HG03060 (cell line): Measurements from ENCODE around the gene RARS1.
A peak's percentile ranks its signal among the peaks of the same experiment; 100 is the strongest.
"Not testable (repeated sequence)": the region's sequence is repeated elsewhere in the genome, so short reads cannot be mapped to it uniquely, and the experiment has no call there.

Experiments used
- ATAC-seq: cut with Tn5 transposase; IDR thresholded peaks from one replicate; pipeline ENCODE4 v1.9.1; 2021; ENCODE audit warnings: low read depth, moderate number of reproducible peaks; ENCODE audit not compliant: unreplicated experiment

Gene RARS1

DNA sequence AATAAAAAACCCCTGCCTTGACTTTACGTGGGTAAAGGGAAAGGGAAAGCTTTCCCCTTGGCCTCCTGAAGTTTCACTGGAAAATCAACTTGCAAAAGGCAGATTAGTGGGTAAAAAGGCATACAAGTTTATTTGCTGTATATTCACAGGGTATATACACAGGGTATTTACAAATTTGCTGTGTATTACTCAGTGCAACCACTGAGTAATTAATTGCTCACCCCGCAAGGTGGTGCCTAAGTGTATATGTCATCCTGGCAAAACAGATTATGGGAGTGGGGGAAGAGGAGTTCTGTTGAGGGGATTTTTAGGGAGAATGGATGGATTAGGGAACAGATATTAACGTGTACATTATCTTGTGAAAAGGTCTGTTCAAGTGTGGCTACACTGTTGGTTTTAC is 7.1 kb upstream of the RARS1 start:
- ATAC-seq: no peak

DNA sequence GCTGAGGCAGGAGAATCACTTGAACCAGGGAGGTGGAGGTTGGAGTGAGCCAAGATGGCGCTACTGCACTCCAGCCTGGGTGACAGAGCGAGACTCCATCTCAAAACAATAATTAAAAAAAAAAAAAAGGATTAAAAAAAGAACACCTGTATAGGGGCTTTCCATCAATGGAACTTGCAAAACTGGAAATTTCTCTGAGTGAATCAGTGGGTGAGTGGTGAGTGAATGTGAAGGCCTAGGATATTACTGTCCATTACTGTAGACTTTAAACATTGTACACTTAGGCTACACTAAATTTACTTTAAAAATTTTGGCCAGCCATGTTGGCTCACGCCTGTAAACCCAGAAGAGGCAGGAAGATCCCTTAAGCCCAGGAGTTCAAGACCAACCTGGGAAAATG is 5.7 kb upstream of the RARS1 start:
- ATAC-seq: no peak

DNA sequence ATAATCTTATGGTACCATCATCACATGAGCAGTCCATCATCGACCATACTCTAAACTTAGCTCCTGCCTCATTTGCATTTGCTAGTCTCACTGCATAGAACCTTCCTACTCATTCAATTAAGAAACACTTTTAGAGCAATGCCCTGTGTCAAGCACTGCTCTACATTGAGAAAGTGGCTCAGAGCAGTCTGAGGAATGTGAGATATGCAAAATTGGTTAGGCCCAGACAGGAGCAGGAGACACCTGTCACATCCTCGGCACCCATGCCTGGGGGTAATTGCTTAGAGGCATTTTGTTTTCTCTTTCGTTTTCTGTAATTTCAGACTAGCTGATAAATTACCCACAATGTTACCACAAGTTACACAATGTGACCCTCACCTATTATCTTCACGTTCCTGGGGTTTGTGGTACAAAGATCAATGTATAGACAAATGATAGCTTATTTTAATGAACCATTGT is 4.9 kb upstream of the RARS1 start:
- ATAC-seq: peak; percentile 97

DNA sequence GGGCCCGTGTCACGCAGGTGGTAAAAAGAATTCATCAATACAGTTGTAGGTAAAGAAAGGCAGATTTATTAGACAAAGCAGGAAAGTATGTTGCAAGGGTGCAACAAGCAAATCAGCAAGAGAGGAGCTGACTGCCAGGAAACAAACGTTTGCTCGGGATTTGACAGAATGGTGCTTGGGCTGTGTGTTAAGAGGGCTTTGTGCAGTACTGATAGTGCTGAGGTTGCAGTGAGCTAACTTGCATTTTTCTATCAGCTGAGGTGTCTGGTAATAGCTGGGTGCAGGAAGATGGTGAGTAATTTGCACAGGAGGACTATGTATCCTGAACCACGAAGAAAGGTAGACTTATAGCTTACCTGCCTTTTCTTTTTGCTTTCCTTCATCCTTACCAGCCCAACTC is 3.9 kb upstream of the RARS1 start:
- ATAC-seq: no peak

DNA sequence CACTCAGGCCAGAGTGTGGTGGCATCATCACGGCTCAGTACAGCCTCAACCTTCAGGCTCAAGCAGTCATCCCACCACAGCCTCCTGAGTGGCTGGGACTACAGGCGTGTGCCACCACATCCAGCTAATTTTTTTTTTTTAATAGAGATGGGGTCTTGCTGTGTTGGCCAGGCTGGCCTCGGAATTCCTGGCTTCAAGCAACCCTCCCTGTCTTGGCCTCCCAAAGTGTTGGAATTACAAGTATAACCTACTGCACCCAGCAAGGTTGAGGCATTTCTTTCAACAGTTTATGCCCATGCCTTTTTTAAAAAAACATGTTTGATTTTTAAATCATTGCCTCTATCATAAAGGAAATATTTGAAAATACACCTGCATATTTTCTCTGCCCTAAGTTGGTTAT is 2.8 kb downstream of the RARS1 start:
- no peak for ATAC-seq

DNA sequence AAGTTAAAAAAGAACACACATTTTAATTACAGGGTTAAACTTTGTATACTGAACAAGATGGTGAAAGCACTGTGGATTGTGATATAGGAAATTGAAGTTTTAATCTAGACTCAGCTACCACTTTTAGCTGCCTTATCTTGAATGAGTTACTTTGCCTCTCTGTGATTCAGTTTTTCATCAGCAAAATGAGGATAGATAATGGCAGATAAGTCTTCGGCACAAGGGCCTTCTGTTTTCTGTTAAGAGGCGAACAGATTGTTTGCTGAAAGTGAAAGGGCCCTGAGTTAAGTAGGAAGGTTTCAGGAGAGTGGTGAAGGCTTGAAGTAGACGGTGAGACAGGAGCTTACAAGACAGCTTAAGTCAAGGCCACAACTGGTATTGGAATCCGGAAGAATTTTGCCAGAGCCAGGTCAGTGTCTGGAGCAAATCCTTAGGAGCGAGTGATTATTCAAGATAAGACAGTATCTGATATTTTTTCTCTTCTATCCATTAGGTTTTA is 7.8 kb downstream of the RARS1 start:
- no peak for ATAC-seq

DNA sequence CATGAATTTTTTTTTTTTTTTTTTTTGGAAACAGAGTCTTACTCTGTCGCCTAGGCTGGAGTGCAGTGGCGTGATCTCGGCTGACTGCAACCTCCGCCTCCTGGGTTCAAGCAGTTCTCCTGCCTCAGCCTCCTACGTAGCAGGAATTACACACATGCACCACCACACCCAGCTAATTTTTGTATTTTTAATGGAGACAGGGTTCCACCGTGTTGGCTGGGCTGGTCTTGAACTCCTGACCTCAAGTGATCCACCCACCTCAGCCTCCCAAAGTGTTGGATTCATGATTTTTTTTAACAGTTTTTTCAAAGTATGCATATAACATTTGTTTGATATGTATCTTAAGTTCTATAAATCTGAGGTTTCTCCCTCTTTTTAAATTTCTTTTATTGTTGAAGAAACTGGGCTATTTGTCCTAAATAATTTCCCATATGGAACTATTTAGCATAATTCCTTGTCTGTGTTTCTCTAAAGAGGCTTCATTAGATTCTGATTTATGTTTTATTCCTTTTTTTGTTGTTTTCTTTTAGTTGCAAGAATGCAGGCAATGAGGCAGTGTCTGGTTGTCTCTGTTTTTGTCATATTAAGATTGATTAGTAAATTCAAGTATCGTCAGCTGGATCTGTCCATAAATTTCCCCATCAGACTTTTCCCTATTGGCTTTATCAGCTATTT is 16.4 kb downstream of the RARS1 start:
- ATAC-seq: no peak

DNA sequence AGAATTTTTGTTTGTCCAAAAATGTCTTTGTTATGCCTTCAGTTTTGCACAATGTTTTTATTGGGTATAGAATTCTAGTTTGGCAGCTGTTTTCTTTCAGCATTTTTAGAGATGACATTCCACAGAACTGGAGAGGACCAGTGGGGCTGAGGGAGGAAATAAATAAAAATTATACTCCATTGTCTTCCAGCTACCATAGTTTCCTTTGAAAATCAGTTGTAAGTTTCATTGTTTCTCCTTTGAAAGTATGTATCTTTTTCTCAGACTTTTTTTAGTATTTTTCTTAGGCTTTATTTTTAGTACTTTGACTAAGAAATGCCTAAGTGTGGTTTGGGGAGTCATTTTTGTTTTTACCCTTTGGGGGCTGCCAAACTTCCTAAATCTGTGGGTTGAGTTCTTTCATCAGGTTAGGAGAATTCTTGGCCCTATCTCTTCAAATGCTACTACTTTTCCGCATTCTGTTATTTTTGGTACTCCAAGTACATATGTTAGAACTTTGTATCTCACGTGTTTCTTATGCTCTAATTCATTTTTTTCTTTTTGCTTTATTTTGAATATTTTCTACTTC is 27.7 kb downstream of the RARS1 start:
- ATAC-seq: no peak

DNA sequence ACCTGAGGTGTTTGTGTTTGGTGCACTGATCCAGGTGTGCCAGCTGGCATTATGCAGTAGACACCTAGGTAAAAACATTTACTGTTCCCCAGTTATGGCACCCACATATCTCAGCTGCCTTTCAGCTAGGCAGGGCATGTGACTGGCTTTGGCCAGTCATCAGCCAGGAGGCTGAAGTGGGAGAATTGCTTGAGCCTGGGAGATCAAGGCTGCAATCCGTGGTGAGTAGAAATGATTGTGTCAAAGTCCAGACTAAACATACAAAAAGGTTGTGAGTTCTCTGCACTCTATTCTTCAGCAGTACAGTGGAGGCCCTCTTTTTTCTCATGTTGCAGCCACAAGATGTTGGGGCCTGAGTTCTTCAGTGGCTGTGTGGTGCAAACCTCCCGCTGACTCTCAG is 39.6 kb downstream of the RARS1 start:
- ATAC-seq: no peak

DNA sequence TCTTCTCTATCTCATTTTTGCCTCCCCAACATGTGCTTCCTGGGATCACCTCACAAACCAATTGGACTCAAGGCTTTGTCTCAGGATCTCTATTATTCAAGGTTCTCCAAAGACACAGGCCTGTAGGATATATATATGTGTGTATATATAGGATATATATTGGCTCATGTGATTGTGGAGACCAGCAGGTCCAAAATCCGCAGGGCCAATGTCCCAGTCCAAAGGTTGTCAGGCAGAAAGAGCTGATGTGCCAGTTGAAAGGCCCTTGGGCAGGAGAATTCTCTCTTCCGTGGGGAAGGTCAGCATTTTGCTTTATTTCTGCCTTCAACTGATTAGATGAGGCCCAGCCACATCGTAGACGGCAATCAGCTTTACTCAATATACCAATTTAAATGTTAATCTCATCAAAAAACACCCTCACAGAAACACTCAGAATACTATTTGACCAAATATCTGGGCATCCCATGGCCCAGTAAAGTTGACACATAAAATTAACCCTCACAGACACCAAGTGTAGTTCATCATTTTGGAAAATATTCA is 41.6 kb downstream of the RARS1 start:
- ATAC-seq: no peak

DNA sequence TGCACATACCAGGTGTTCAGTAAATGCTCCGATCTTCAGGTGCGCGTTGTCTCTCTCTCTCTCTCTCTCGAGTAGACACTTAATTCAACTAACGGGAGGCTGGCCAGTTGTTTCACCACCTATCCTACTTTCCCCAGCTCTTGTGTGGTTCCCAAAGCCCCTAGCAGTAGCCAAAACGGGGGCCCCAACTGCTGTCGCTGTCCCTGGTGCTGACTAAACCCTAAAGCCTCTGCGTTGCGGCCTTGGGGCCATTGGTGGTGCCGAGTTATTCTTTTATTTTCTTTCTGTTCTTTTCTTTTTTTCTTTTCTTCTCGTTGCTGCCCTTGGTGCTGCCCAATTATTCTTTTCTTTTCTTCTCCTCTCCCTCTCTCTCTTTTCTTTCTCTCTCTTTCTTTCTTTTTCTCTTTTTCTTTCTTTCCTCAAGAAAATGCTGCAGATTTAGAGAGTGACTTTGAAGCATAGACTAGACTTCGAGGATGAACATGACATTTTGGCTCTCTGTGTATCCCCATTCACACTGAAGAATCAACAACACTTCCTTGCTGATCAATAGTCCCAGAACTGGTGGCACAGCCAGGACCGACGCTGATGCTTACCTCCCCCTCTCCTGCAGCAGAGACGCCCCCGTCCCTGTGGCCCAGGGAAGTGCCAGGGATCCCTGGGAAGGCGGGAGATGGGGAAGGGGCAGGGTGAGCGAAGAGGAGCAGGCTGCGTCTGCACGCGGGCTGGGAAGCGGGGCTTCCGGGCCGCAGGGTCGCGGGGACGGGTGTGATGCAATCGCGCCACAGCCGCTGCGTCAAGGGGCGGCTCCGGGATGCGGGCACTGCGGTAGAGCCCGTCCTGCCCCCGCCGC is 42.5 kb downstream of the RARS1 start, which contains the start of gene FBLL1:
TSS of gene FBLL1 (plus strand) at position 785 of the 853 bp plus-strand sequence. CDS start 200 bp downstream, outside the sequence.
- ATAC-seq: no peak

DNA sequence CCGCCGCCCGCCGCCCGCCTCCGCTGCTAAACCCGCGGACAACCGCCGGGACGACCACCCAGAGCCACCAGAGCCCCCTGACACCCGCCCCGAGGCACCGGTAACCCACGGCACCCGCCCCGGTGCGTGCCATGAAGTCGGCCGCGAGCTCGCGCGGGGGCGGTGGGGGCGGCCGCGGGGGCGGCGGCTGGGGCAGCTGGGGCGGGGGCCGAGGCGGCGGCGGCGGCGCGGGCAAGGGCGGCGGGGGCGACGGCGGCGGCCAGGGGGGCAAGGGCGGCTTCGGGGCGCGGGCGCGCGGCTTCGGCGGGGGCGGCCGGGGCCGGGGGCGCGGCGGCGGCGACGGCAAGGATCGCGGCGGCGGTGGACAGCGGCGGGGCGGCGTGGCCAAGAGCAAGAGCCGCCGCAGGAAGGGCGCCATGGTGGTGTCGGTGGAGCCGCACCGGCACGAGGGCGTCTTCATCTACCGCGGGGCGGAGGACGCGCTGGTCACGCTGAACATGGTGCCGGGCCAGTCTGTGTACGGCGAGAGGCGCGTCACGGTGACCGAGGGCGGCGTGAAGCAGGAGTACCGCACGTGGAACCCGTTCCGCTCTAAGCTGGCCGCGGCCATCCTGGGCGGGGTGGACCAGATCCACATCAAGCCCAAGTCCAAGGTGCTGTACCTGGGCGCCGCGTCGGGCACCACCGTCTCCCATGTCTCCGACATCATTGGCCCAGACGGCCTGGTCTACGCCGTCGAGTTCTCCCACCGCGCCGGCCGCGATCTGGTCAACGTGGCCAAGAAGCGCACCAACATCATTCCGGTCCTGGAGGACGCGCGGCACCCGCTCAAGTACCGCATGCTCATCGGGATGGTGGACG is 43.3 kb downstream of the RARS1 start:
- ATAC-seq: no peak

DNA sequence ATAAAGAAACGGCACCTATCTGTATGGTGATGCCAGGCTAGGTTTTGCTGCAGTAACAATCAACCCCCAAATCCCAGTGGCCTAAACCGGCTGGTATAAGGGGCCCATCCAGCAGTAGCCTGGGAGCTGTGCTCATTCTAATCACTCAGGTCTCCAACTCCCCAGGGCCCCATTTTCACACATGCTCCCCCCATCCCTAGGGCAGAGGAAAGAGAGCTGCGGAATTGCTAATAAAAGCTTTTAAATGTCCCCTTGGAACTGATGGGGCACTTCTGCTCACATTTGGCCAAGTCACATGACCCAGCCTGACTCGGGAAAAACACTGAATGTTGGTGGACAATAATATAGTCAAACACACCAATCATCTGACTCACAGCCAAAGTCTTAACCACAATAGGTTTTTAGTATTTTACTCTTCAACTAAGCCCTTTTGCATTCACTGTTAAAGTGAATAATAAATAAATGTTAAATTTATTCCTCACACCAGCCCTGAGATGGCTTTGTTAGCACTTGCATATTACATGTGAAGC is 44.4 kb downstream of the RARS1 start:
- no peak for ATAC-seq

DNA sequence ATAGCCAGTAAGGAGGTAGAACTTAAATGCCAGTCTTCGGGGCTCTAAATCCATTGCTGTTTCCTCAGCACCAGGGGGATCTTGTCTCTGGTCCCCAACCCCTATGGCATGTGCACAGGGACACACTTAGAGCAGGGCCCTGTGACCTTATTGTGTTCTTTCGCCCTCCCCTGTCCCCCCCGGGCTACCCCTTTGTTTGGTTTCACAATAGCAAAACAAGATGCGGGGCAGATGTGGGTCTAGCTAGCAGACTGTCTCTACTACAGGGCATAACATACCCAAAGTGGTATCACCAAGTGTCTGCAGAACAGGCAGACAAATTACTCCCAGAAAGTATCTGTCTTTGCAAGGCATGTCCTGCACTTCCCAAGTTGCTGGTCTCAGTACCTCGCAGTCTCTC is 44.9 kb downstream of the RARS1 start:
- no peak for ATAC-seq

DNA sequence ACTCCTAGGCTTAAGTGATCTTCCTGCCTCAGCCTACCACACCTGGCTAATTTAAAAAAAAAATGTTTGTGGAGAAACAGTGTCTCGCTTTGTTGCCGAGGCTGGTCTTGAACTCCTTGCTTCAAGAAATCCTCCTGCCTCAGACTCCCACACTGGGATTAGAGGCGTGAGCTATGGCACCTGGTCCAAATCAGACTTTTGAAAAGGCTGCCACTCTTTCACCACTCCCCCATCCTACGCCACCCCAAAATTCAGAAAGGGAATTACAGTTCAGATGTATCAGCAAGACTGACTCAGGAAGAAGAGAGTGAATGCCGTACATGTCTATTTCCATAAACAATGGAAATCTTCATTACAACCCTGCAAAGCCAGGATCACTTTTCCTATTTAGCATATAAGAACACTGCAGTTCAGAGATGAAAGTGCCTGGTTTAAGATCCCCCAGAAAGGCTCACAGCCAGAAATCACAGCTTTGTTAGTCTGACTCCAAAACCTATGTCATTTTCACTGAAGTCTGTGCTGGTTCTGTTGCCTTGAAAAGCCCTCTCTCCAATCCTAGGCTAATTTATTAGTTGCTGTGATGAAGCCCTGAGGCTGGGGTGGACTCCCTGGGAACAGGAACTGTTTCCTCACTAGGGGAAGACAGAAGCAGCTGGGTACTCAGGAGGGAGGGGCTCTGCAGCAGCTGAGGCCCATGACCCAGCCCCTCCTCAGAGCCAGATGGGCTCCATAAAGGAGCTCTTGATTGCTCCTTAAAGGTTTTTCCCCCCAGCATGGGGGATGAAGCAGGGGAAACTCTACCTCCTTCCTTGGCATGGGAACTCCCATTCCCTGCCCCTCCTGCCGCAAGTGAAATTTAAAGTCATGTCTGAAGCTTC is 46.0 kb downstream of the RARS1 start:
- ATAC-seq: no peak

DNA sequence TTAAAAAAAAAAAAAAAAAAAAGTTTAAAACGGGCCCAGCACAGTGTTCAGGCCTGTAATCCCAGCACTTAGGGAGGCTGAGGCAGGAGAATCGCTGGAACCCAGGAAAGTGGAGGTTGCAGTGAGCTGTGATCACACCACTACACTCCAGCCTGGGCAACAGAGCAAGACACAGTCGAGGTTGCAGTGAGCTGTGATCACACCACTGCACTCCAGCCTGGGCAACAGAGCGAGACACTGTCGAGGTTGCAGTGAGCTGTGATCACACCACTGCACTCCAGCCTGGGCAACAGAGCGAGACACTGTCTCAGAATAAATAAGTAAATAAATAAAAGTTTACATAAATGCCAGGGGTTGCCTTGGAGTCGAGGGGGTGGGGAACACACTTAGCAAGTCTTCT is 48.1 kb downstream of the RARS1 start:
- ATAC-seq: not testable (repeated sequence)

DNA sequence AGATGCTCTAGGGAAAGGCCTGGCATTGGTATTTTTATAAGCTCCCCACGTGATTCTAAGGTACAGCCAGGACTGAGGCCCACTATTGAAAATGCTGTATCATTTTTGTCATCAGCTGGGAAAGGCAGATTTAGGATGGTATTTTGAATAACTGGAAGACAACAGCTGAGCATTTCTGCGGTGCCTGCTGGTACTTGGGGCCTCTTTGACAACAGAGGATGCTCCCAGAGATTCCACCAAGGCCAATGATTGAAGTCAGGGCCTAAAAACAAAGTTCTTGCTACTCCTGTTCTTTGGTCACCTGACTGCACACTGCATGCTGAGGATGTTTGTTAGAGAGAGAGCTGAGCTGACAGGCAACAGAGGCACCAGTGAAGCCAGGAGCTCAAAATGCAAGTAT is 50.9 kb downstream of the RARS1 start:
- ATAC-seq: no peak

DNA sequence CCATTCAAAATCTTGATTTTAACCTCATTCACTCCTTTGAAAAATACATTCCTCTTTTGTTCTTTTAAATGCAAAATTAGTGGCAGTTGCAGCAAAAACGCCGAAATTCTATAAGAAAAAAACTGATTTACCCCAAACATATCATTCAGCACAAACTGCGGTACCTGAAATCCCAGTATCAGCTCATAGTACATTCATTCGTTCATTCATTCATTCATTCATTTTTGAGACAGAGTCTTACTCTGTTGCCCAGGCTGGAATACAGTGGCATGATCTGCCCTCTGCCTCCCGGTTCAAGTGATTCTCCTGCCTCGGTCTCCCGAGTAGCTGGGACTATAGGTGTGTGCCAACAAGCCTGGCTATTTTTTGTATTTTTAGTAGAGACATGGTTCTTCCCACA is 63.3 kb downstream of the RARS1 start:
- no peak for ATAC-seq

DNA sequence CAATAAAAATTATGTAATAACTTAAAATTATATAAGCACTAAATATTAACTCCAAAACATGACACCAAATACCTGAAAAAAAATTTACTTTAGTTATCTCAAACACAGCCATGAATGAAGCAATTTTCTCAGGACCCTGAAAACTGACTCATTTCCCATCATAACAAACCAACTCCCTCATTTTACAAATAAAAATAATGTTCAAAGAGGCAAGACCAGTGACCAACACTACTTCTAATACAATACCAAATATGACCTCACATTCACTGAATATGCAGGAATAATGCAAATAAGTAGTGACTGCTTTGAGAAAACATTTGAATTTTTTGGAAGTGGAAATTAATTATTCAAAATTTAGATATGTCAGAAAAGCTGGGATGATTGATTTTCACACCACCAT is 64.4 kb downstream of the RARS1 start:
- ATAC-seq: no peak
